Hypothalamus (tissue), 51 donors: ENCODE measurements around the gene CHAF1B.
A peak's percentile ranks its signal among the peaks of the same experiment; 100 is the strongest.
"Not testable (repeated sequence)": the region's sequence is repeated elsewhere in the genome, so short reads cannot be mapped to it uniquely, and the experiment has no call there.

Experiments
- DNase-seq, 51 donors: peaks; one replicate each; lab custom pipeline; 2025; lab: John Stamatoyannopoulos, UW

Gene CHAF1B

DNA sequence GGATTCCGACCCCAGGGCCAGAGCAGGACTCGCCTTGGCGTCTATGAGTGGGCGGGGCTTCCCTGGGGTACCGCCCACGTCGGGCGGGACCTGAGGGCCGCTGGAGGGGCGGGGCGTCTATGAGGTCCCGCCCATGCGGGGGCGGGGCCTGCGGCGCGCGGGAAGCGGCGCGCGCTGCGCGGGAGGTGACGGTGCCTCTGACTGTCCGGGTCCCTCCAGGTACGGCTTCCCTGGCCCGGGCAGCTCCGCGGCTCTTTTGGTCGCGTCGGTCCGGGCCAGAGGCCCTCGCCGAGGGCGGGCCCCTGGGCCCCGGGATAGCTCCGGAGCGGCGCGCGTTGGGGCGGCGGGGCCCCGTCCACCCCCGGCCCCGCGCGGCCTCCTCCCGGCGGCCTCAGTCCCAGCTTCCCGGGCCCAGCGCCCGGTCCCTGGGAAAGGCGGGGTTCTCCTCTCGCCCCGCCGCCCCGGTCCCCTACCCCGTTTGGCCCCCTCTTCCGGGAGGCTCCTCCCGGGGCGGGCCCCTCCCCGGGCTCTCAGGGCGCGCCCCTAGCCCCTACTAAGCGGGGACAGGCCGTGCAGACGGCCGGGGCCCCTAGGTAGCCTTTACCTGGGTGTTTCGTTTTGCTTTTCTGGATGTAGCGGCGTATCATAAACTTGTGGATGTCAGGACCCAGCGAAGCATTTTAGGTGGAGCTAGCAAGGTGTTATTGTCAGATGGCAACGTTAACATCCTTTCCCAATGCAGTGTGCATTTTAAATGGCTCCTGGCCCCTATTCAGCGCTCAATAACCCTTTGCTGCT, at the start of gene CHAF1B:
Gene CHAF1B, plus strand, starts transcription at position 160 of the 798 bp plus-strand sequence. CDS start 745 bp downstream, outside the sequence.
- DNase-seq, result peak in 41 of 51 donors; percentile 9 to 76 (median 38)

DNA sequence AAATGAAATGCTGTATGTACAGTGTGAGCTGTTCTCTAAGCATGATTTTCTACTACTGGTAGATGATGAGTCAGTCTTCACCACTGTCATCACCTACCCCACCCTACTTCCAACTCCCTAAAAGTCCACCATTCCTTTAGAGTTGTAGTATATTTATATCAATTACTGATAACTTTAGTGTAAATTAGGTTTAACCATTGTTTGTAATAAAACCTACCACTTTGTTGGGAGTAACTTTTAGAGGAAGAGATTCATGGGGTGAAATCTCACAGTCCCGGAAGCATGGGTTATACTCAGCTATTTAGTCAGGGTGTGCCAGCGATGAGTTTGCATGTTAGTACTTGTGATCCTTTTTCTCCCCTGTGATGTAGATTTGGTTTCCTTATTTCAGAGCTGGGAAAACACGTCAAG, 48.1 kb upstream of the CHAF1B start:
- no peak for DNase-seq

DNA sequence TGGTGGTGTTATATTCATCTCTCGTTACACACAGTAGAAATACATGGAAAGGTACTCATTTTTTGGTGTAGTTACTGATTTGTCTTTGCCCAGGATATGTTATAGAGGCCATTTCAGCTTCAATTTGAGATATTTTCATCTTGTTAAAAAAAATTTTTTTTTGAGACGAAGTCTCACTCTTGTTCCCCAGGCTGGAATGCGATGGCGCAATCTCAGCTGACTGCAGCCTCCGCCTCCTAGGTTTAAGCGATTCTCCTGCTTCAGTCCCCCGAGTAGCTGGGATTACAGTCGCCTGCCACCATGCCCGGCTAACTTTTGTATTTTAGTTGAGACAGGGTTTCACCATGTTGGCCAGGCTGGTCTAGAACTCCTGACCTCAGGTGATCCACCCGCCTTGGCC, 46.2 kb upstream of the CHAF1B start:
- DNase-seq, result no peak

DNA sequence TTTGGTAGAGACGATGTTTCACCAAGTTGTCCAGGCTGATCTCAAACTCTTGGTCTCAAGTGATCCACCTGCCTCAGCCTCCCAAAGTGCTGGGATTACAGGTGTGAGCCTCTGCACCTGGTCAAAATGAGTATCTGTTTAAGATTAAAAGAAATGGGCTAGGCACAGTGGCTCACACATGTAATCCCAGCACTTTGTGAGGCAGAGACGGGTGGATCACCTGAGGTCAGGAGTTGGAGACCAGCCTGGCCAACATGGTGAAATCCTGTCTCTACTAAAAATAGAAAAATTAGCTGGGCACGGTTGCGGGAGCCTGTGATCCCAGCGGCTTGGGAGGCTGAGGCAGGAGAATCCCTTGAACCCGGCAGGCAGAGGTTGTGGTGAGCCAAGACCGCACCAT, 42.6 kb upstream of the CHAF1B start:
- DNase-seq, result not testable (repeated sequence)

DNA sequence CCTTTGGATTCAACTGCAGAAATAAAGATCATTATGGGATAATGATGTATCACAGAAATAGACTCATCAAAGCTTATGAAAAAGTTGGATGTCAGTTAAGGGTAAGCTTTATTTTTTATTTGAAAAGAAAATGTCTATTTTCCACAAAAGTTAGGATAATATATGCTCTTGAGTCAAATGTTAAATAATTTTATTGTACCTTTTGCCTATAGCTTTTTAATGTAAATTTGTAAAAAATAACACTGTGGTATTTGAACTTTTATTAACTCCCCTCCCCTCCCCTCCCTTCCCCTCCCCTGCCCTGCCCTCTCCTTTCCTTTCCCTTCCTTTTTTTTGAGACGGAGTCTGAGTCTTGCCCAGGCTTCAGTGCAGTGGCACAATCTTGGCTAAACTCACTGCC, 40.3 kb upstream of the CHAF1B start:
- DNase-seq, result no peak

DNA sequence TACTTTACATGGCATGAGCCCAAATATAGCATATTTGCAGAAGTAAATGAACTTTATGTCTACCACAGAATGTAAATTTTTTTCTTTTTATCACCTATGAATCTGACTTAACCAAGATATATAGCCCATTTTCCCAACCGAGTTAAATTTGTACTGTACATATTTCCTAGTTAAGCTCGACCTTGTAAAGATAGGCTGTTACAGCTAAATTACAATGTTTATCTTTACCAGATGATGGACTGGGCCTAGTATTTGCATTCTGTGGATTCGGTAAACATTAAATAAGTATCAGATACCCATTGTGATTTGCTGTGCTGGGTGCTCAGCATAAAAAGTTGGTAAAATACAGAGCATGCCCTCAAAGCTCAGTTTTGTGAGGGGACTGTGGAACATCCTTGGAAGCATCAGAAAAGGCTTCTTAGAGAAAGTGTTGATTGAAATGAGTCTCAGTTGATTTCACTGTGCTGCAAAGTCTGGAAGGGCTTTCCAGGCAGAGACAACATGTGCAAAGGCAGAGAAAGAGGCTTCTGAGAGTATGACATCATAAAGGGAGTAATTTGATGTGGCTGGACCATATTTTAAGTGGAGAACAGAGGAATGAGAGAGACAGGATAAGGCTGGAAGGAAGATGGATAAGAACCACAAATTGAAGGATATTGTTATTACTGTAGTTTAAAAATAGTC, 37.8 kb upstream of the CHAF1B start:
- DNase-seq, result no peak

DNA sequence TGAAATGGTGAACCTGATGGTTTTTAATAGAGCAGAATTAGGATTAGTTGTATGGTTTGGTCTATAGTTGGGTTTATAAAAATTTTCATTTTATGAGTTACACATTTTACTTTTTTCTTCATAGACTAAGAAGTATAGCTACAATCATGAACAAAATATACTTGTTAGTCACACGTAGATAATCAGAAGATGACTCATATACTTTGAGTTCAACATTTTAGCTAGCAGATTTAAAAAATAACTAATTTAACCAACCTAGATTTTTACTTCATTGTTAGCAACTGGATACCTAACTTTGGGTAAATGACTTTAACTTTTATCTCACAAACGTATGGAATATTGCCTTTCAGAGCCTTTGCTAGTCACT, 37.2 kb upstream of the CHAF1B start:
- DNase-seq, result no peak

DNA sequence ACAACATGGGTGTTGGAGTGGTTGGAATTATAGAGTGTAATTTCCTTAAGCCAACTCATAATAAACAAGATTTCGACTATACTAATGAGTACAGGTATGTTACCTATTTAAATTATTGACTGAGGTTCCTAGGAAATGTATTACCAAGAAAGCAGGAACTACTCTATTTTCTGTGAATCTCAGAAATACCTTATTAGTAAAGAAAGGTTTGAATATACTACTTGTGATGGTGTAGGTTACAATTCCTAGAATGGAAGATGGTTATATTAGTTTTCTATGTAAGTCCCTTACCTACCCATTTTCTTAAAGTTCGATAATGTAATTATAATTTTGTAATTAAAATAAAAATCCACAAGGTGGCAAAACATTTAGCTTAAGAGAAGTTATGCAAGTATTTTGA, 35.9 kb upstream of the CHAF1B start:
- DNase-seq, result no peak

DNA sequence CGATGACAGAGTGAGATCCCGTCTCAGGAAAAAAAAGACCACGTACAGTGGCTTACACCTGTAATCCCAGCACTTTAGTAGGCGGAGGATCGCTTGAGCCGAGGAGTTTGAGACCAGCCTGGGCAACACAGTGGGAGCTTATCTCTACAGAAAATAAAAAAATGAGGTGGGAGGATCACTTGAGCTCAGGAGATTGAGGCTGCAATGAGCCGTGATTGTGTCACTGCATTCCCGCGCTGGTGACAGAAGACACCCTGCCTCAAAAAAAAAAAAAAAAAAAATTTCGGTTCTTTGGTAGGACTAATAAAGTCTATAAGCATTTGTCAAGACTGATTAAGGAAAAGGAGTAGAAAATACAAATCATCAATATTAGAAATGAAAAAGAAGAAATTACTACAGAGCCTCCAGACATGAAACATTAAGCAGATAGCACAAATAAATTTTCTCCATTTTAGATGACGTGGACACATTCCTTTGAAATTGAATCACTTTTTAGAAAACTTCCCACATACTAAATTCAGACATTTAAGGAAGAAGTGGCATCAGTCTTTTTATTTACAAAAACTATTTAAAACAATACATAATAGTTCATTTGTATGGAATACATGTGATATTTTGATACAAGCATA, 34.8 kb upstream of the CHAF1B start:
- no peak for DNase-seq

DNA sequence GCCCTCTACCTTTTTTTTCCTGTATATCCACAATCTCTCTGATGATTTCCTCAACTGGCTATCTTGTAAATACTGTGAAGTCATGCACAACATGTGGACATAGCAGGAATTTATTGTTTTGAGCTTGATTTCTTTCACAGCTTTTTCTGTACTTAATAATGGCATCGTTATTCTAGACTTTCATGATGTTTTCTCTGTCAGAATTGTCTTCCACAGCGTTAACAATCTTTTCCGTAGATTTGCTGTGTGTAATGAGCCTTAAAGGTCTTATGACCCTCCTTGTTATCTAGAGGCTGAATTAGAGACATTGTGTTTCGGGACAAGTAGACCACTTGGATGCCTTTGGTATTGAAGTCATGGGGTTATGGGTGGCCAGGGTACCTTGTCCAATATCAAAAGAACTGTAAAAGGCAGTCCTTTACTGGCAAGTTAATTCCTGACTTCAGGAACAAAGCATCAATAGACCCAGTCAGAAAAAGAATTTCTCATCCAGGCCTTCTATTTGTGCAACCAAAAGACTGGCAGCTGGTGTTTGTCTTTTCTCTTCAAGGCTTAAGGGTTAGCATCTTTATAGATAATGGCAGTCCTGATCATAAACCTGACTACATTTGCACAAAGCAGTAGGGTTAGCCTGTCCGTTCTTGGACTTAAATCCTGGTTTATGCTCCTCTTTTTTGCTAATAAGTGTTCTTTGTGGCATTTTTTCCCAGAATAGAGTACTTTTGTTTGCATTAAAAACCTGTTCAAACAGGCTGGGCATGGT, 30.1 kb upstream of the CHAF1B start:
- DNase-seq, result peak in 1 of 51 donors; percentile 8

DNA sequence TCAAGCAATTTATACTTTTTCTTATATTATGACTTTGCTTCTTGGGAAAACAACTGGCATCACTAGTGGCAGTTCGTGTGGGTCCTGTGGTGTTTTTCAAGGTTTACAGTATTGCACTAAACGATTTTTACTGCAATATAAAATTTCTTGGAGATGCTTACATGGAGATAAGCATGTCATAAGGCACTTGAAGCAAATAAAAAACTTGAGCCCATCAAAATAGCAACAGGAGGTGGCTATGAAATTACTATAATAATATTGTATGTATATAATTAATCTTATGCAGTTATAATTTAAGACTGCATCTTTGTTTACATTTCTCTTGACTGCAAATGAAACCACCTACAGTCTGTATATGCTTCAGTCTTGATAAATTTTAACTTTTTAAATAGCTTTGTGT, 29.3 kb upstream of the CHAF1B start:
- DNase-seq, result no peak

DNA sequence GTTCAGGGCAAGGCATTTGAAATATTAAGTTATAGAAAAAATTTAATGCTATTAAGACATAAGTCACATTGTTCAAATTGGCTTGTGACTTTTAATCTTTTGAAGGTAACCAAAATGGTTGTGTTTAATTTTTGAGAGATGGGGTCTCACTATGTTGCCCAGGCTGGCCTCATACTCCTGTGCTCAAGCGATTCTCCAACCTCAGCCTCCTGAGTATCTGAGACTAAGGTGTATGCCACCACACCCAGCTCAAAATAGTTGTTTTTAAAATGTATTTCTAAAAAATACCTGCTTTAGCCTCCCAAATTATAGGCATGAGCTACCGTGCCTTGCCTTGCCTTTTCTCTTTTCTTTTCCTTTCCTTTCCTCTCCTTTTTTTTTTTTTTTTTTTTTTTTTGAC, 26.0 kb upstream of the CHAF1B start:
- DNase-seq, result no peak

DNA sequence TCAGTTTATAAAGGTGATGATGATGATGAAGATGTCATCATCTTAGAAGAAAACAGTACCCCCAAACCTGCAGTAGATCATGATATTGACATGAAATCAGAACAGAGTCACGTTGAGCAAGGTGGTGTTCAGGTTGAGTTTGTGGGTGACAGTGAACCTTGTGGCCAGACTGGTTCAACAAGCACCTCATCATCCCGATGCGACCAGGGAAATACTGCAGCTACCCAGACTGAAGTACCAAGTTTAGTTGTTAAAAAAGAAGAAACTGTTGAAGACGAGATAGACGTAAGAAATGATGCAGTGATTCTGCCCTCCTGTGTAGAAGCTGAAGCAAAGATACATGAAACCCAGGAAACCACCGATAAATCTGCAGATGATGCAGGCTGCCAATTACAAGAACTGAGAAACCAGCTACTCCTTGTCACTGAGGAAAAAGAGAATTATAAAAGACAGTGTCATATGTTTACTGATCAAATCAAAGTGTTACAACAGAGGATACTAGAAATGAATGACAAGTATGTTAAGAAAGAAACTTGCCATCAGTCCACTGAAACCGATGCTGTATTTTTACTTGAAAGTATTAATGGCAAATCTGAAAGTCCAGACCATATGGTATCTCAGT, 16.0 kb upstream of the CHAF1B start:
- no peak for DNase-seq

DNA sequence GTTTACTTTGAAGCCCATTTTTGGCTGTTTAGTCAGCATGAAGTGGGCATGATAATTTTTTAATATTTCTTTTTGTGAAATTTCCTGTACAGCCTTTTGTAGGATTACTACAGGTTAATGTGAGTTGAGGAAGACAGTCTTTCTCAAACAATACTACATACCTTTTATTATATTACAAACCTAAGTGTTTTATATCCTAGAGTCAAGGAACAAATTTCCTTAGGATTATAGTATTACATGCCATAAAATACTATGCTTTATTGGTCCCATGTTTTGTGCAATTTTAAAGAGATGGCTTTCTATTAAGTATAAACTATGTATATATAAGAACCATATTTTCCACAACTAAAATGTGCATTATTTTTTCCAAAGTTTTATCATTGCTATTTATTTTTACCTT, 9.2 kb upstream of the CHAF1B start:
- no peak for DNase-seq

DNA sequence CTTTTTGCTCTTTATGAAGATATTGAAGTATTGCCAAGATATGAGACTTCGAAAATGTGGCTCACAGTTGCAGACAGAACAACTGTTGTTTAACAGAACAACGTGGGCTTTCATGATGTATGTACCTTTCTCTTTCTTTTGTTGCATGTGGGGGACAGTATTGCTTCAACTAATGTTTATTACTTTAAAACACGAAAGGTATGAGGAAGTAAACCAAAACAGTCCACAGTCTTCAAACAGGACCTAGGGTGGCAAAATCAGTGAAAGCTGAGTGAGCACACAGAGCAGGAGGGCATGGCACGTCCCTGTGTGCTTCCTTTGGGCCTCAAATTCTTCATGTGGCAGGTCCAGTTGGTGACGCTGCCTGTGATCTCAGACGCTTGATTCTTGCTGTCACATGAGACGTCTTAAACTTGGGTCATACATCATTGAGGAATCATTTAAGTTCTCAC, 7.8 kb upstream of the CHAF1B start:
- no peak for DNase-seq

DNA sequence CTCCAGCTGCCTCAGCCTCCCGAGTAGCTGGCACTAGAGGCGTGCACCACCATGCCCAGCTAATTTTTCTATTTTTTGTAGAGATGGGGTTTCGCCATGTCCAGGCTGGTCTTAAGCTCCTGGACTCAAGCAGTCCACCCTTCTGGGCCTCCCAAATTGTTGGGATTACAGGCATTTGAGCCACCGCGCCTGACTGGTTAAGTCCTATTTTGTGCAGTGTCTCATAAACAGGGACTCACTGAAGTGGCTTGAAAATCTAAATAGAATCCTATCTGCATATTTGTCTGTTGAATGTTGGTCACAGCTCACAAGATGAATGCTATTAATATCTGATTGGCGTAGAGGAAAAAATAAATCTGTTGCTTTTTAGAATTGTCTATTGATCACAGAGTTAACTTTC, 5.9 kb upstream of the CHAF1B start:
- no peak for DNase-seq

DNA sequence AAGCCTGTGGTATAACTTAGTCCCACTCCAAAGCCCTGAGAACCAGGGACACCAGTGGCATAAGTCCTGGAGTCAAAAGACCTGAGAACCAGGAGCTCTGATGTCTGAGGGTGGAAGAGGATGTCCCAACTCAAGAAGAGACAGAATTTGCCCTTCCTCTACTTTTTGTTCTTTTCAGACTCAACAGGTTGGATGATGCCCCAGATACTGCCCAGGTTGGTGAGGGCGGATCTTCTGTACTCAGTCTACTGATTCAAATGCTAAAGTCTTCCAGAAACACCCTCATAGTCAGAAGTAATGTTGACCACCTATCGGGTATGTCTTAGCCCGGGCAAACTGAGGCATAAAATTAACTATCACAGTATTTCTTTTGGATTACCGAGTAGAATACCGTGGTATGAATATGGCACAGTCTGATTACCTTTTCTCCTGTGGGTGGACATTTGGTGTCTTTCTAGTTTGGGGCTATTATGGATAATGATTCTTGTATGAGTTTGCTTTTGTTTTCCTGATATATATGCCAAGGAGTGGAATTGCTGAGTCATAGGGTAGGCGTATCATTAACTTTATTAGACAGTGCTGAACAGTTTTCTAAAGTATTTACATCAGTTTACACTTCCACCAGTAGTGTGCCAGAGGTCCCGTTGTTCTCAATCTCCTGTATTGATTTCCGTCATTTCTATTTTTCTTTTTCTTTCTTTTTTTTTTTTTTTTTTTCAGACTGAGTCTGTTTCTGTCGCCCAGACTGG, 3.2 kb upstream of the CHAF1B start:
- DNase-seq, result no peak

DNA sequence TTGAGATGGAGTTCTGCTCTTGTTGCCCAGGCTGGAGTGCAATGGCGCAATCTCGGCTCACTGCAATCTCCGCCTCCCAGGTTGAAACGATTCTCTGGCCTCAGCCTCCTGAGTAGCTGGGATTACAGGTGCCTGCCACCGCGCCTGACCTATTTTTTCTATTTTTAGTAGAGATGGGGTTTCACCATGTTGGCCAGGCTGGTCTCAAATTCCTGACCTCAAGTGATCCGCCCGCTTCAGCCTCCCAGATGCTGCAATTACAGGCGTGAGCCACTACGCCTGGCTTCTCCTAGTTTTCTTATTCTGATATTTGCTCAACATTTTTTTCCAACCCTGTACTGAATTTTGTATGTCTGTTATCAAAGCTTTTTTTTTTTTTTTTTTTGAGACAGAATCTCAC, 2.5 kb upstream of the CHAF1B start:
- not testable (repeated sequence) for DNase-seq

DNA sequence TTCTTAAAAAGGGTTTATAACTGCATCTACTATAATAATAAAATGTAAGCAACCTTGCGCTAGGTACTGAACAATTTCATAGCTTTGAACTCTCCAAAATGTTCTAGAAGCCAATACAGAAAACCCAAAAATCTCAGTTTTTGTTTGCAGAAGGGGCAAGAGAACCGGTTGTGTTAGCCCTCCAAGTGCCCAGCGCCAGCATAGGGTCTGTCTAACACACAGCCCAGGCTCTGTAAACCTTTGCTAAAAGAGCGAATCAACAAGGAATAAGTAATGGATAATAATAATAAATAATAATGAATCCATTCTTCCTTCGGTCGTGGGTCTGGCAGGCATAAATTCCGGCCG, 333 bp upstream of the CHAF1B start:
- no peak for DNase-seq
